Endothelial cell of umbilical vein (primary cell): Measurements from ENCODE around the gene AP4S1.
"Not testable (repeated sequence)": the region's sequence is repeated elsewhere in the genome, so short reads cannot be mapped to it uniquely, and the experiment has no call there.

Experiments
- EZH2 ChIP-seq: IDR thresholded peaks from 2 replicates; pipeline ENCODE4 v1.6.1; 2012; ENCODE audit warnings: borderline replicate concordance, low read depth, mild to moderate bottlenecking, moderate library complexity, low read length, inconsistent platforms; ENCODE audit not compliant: severe bottlenecking
- POLR2A ChIP-seq: IDR thresholded peaks from 2 replicates; pipeline ENCODE4 v1.6.1; 2012; ENCODE audit warnings: low read depth, mild to moderate bottlenecking, control low read depth, low read length
- TF ChIP-seq, protein P1 (sequence below), 2 donors: IDR thresholded peaks; 1 replicate in 1 of 2; 2 replicates in 1 of 2; pipeline ENCODE4 v1.5.1; 2011; ENCODE audit warnings: low read length in 2 of 2, mild to moderate bottlenecking in 2 of 2, moderate library complexity in 2 of 2, control low read depth in 1 of 2, inconsistent platforms in 1 of 2, low read depth in 1 of 2; ENCODE audit not compliant: insufficient read depth in 1 of 2; ENCODE audit errors: extremely low read depth in 1 of 2
- TF ChIP-seq, protein P2 (sequence below): IDR thresholded peaks from 2 replicates; pipeline ENCODE4 v1.6.1; 2011; ENCODE audit not compliant: insufficient read depth, insufficient read length

- TF ChIP-seq EZH2, POLR2A: not testable (repeated sequence)
- TF ChIP-seq, protein P1, sequence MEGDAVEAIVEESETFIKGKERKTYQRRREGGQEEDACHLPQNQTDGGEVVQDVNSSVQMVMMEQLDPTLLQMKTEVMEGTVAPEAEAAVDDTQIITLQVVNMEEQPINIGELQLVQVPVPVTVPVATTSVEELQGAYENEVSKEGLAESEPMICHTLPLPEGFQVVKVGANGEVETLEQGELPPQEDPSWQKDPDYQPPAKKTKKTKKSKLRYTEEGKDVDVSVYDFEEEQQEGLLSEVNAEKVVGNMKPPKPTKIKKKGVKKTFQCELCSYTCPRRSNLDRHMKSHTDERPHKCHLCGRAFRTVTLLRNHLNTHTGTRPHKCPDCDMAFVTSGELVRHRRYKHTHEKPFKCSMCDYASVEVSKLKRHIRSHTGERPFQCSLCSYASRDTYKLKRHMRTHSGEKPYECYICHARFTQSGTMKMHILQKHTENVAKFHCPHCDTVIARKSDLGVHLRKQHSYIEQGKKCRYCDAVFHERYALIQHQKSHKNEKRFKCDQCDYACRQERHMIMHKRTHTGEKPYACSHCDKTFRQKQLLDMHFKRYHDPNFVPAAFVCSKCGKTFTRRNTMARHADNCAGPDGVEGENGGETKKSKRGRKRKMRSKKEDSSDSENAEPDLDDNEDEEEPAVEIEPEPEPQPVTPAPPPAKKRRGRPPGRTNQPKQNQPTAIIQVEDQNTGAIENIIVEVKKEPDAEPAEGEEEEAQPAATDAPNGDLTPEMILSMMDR (IDR thresholded peaks at IDR 0.05; ENCODE audit: extremely low read depth in 1 of 2, insufficient read depth in 1 of 2, low read depth in 1 of 2, low read length in 2 of 2): not testable (repeated sequence)
- TF ChIP-seq, protein P2, sequence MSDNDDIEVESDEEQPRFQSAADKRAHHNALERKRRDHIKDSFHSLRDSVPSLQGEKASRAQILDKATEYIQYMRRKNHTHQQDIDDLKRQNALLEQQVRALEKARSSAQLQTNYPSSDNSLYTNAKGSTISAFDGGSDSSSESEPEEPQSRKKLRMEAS: not testable (repeated sequence)
Observed at GRCh38 chr14:31052905-31053586, 27.6 kb downstream of the AP4S1 start.
